GM23338 (cell line): ENCODE results near the gene ODR4. TPM values are rescaled to one million over a fixed set of nuclear protein-coding genes. Genes with fewer than 3 reads are reported as not detected.
"Not testable (repeated sequence)": the region's sequence is repeated elsewhere in the genome, so short reads cannot be mapped to it uniquely, and the experiment has no call there.

Source experiments
- ATAC-seq: fragments of 200-7000 bp; cut with Tn5 transposase; 3 replicates; pipeline ENCODE4 v1.9.1; 2020
- DNase-seq: peaks from one replicate; pipeline ENCODE4 v3.0.0-alpha.2; 2015; ENCODE audit warnings: low spot score
- H2AFZ ChIP-seq: fragments of 200-600 bp; sonication (generic); 2 replicates; pipeline ENCODE4 v1.8.0; 2016; ENCODE audit warnings: antibody characterized with exemption, mild to moderate bottlenecking, moderate library complexity
- H3F3A ChIP-seq: fragments of 200-600 bp; sonication (generic); replicated peaks from 2 replicates; pipeline ENCODE4 v1.8.0; 2017; ENCODE audit warnings: antibody characterized with exemption, mixed run types, low read depth
- H3K27ac ChIP-seq: fragments of 200-600 bp; sonication (generic); 2 replicates; pipeline ENCODE4 v1.6.1; 2016; ENCODE audit warnings: low read depth
- H3K27me3 ChIP-seq: fragments of 200-600 bp; sonication (generic); 2 replicates; pipeline ENCODE4 v1.8.0; 2016; ENCODE audit warnings: mild to moderate bottlenecking, mixed run types, moderate library complexity; ENCODE audit not compliant: insufficient read depth
- H3K36me3 ChIP-seq: fragments of 200-600 bp; sonication (generic); 2 replicates; pipeline ENCODE4 v1.8.0; 2016; ENCODE audit warnings: mild to moderate bottlenecking; ENCODE audit not compliant: insufficient read depth
- H3K4me1 ChIP-seq: fragments of 200-600 bp; sonication (generic); 2 replicates; pipeline ENCODE4 v1.8.0; 2016; ENCODE audit warnings: mild to moderate bottlenecking, moderate library complexity; ENCODE audit not compliant: insufficient read depth
- H3K4me2 ChIP-seq: fragments of 200-600 bp; sonication (generic); 2 replicates; pipeline ENCODE4 v1.7.1; 2017; ENCODE audit warnings: mixed run types
- H3K4me3 ChIP-seq: fragments of 200-600 bp; sonication (generic); 2 replicates; pipeline ENCODE4 v1.6.1; 2016; ENCODE audit warnings: mixed run types
- H3K79me2 ChIP-seq: fragments of 200-600 bp; sonication (generic); replicated peaks from 2 replicates; pipeline ENCODE4 v1.8.0; 2017; ENCODE audit warnings: mild to moderate bottlenecking; ENCODE audit not compliant: insufficient read depth
- H3K9me2 ChIP-seq: fragments of 200-600 bp; sonication (generic); 2 replicates; pipeline ENCODE4 v1.8.0; 2017; ENCODE audit not compliant: insufficient read depth
- H4K20me1 ChIP-seq: fragments of 200-600 bp; sonication (generic); replicated peaks from 2 replicates; pipeline ENCODE4 v1.8.0; 2017; ENCODE audit warnings: mild to moderate bottlenecking; ENCODE audit not compliant: insufficient read depth
- H3K27ac Mint-ChIP-seq: 2 replicates; pipeline ENCODE4 v1.8.0; 2020; ENCODE audit warnings: inconsistent platforms, mild to moderate bottlenecking, moderate library complexity, mixed read lengths
- H3K27me3 Mint-ChIP-seq: 3 replicates; pipeline ENCODE4 v1.8.0; 2022; ENCODE audit warnings: low read depth, mild to moderate bottlenecking, moderate library complexity, mixed read lengths, inconsistent platforms; ENCODE audit not compliant: insufficient read depth, poor library complexity
- H3K36me3 Mint-ChIP-seq: 3 replicates; pipeline ENCODE4 v1.8.0; 2021; ENCODE audit warnings: low read depth, mild to moderate bottlenecking, inconsistent platforms, moderate library complexity, mixed read lengths
- H3K4me1 Mint-ChIP-seq: 3 replicates; pipeline ENCODE4 v1.8.0; 2020; ENCODE audit warnings: mild to moderate bottlenecking, inconsistent platforms, mixed read lengths
- H3K4me3 Mint-ChIP-seq: 3 replicates; pipeline ENCODE4 v1.8.0; 2021; ENCODE audit warnings: moderate library complexity, mild to moderate bottlenecking, inconsistent platforms, mixed read lengths
- H3K9me3 Mint-ChIP-seq: 3 replicates; pipeline ENCODE4 v1.8.0; 2020; ENCODE audit warnings: moderate library complexity, mild to moderate bottlenecking, inconsistent platforms, mixed read lengths
- CREB1 ChIP-seq: fragments of 250-450 bp; sonication (Bioruptor Pico); IDR thresholded peaks from 2 replicates; pipeline ENCODE4 v1.5.0; 2020; ENCODE audit warnings: low read depth, mild to moderate bottlenecking, moderate library complexity
- EZH2 ChIP-seq: fragments of 200-600 bp; sonication (generic); IDR thresholded peaks from one replicate; pipeline ENCODE4 v1.8.0; 2017; ENCODE audit warnings: antibody characterized with exemption, mild to moderate bottlenecking, low read depth; ENCODE audit not compliant: unreplicated experiment
- EZH2phosphoT487 ChIP-seq: fragments of 200-600 bp; sonication (generic); IDR thresholded peaks from one replicate; pipeline ENCODE4 v1.8.1; 2018; ENCODE audit warnings: antibody characterized with exemption; ENCODE audit not compliant: unreplicated experiment
- JUNB ChIP-seq: IDR thresholded peaks from one replicate; pipeline ENCODE4 v1.6.1; 2016; ENCODE audit warnings: antibody characterized with exemption; ENCODE audit not compliant: unreplicated experiment
- NANOG ChIP-seq: IDR thresholded peaks from 2 replicates; pipeline ENCODE4 v1.6.1; 2016; ENCODE audit warnings: antibody characterized with exemption, borderline replicate concordance
- POLR2AphosphoS5 ChIP-seq: IDR thresholded peaks from 2 replicates; pipeline ENCODE4 v1.6.1; 2016; ENCODE audit warnings: antibody characterized with exemption, low read depth
- STAT1 ChIP-seq: IDR thresholded peaks from one replicate; pipeline ENCODE4 v1.6.1; 2016; ENCODE audit warnings: antibody characterized with exemption; ENCODE audit not compliant: unreplicated experiment
- ZNF114 ChIP-seq: fragments of 250-450 bp; sonication (Bioruptor Pico); IDR thresholded peaks from 2 replicates; pipeline ENCODE4 v1.5.0; 2020; ENCODE audit warnings: mild to moderate bottlenecking, moderate library complexity
- ZNF331 ChIP-seq: fragments of 250-450 bp; sonication (Bioruptor Pico); IDR thresholded peaks from 2 replicates; pipeline ENCODE4 v1.5.0; 2020; ENCODE audit warnings: low read depth, mild to moderate bottlenecking, moderate library complexity
- ZNF462 ChIP-seq: fragments of 250-450 bp; sonication (Bioruptor Pico); IDR thresholded peaks from 2 replicates; pipeline ENCODE4 v1.5.0; 2020; ENCODE audit warnings: mild to moderate bottlenecking, moderate library complexity
- polyA plus RNA-seq: library from polyadenylated mRNA; unstranded; fragments of >200 nt; fragmentation: Nextera tagmentation; extraction: Ambion mirVana; gene quantifications from 2 replicates; pipeline ENCODE4 v1.2.1, GENCODE V29; 2016
- total RNA-seq: library from RNA; depleted of rRNA; stranded (reverse); fragments of >200 nt; shearing (Covaris generic); gene quantifications from 2 replicates; pipeline ENCODE4 v1.2.3, GENCODE V29; 2014
- TF ChIP-seq, protein P1 (sequence below): IDR thresholded peaks from one replicate; pipeline ENCODE4 v1.6.1; 2018; ENCODE audit warnings: antibody characterized with exemption; ENCODE audit not compliant: unreplicated experiment
- TF ChIP-seq, protein P2 (sequence below): IDR thresholded peaks from 2 replicates; pipeline ENCODE4 v1.6.1; 2016; ENCODE audit warnings: antibody characterized with exemption

The ODR4 gene
- total and polyA plus RNA-seq, 2 experiments from 2014 or later: 17.3 to 18.9 TPM

GRCh38 chr1:186465491-186465890 is 89.9 kb downstream of the ODR4 start:
- not testable (repeated sequence) for H3K4me3 Mint-ChIP-seq, H3K36me3 Mint-ChIP-seq, H3K4me1 ChIP-seq, H3K27ac ChIP-seq, H3K36me3 ChIP-seq, H3K27ac Mint-ChIP-seq, H3K4me3 ChIP-seq, H4K20me1 ChIP-seq, H3K4me2 ChIP-seq, H3K27me3 ChIP-seq, H3K9me2 ChIP-seq, ATAC-seq, H3F3A ChIP-seq, H3K9me3 Mint-ChIP-seq, H3K79me2 ChIP-seq, DNase-seq, H3K27me3 Mint-ChIP-seq, H2AFZ ChIP-seq, H3K4me1 Mint-ChIP-seq

- no peaks in the 10 kb centered on the region for H3K27me3 Mint-ChIP-seq
- H3K27ac Mint-ChIP-seq: no peak overlapping the region
- TF ChIP-seq, protein P1, sequence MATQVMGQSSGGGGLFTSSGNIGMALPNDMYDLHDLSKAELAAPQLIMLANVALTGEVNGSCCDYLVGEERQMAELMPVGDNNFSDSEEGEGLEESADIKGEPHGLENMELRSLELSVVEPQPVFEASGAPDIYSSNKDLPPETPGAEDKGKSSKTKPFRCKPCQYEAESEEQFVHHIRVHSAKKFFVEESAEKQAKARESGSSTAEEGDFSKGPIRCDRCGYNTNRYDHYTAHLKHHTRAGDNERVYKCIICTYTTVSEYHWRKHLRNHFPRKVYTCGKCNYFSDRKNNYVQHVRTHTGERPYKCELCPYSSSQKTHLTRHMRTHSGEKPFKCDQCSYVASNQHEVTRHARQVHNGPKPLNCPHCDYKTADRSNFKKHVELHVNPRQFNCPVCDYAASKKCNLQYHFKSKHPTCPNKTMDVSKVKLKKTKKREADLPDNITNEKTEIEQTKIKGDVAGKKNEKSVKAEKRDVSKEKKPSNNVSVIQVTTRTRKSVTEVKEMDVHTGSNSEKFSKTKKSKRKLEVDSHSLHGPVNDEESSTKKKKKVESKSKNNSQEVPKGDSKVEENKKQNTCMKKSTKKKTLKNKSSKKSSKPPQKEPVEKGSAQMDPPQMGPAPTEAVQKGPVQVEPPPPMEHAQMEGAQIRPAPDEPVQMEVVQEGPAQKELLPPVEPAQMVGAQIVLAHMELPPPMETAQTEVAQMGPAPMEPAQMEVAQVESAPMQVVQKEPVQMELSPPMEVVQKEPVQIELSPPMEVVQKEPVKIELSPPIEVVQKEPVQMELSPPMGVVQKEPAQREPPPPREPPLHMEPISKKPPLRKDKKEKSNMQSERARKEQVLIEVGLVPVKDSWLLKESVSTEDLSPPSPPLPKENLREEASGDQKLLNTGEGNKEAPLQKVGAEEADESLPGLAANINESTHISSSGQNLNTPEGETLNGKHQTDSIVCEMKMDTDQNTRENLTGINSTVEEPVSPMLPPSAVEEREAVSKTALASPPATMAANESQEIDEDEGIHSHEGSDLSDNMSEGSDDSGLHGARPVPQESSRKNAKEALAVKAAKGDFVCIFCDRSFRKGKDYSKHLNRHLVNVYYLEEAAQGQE: no peak
- TF ChIP-seq EZH2phosphoT487: no peak
- TF ChIP-seq, protein P2, sequence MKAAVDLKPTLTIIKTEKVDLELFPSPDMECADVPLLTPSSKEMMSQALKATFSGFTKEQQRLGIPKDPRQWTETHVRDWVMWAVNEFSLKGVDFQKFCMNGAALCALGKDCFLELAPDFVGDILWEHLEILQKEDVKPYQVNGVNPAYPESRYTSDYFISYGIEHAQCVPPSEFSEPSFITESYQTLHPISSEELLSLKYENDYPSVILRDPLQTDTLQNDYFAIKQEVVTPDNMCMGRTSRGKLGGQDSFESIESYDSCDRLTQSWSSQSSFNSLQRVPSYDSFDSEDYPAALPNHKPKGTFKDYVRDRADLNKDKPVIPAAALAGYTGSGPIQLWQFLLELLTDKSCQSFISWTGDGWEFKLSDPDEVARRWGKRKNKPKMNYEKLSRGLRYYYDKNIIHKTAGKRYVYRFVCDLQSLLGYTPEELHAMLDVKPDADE: no peak
- no peak for TF ChIP-seq ZNF114 (CRISPR knock-in tag)
- TF ChIP-seq NANOG: no peak
- TF ChIP-seq CREB1: no peak
- no peak for TF ChIP-seq POLR2AphosphoS5
- TF ChIP-seq JUNB: no peak
- TF ChIP-seq STAT1: no peak
- no peak for TF ChIP-seq ZNF462
- no peak for TF ChIP-seq ZNF331 (CRISPR knock-in tag)
- no peak for TF ChIP-seq EZH2
These were observed 90.3 kb downstream of the ODR4 start for GRCh38 chr1:186465946-186466345.

More at GRCh38 chr1:186465946-186466345, 90.3 kb downstream of the ODR4 start:
- Histone ChIP-seq H3K27me3 (no peaks in the 10 kb centered on the region), H3K9me2 (no peaks in the 10 kb centered on the region), H3K27ac (no peak overlapping the region), H3F3A (no peaks in the 10 kb centered on the region), H4K20me1 (no peaks in the 10 kb centered on the region), H3K4me3 (no peak overlapping the region), H3K79me2 (no peaks in the 10 kb centered on the region), H3K4me1 (no peaks in the 10 kb centered on the region), H3K36me3 (no peaks in the 10 kb centered on the region), H2AFZ (no peak overlapping the region), H3K4me2 (no peak overlapping the region)
- no peak for DNase-seq
- H3K9me3 Mint-ChIP-seq: no peaks in the 10 kb centered on the region
- ATAC-seq: no peak
- no peaks in the 10 kb centered on the region for H3K36me3 Mint-ChIP-seq
- no peak overlapping the region for H3K4me3 Mint-ChIP-seq
- peaks cover 6% of the 10 kb centered on the region; the same call in 2 of the 3 replicates for H3K4me1 Mint-ChIP-seq
